ENCODE measurements around the gene MLLT10. TPM values are rescaled to one million over a fixed set of nuclear protein-coding genes. Genes with fewer than 3 reads are reported as not detected.
A peak's percentile ranks its signal among the peaks of the same experiment; 100 is the strongest.

The MLLT10 gene
- total RNA-seq, 4 donors from 2014 or later: 33.4 to 58.1 (median 43.6) TPM

DNA sequence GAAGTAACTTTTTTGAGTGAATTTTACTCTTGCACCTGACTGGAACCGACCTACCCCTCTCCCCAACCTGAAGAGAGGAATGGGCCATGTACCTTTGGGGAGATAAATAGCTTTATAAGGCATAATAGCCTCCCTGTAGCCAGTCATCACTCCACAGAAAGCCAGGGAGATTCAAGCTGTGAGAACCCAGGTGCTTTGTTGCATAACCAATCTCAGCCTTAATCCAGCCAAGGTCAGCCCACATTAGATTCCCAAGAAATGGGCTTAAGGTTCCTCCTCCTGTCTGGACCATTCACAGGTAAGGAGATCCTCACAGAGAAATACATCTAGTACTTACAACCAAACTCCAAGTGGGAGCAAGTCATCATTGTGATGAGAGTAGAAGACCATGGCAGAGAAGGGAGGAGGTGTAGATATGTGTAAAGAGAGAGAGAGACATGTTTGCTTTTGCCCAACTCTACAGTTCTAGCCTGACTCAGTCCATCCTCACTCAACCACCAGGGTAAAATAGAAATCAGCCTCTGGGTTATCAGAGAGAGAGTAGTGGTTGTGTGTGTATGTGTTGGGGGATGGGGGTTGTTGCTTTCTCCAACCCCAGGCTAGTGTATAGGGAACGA is 32.2 kb upstream of the MLLT10 start:
- TF ChIP-seq, protein P1, sequence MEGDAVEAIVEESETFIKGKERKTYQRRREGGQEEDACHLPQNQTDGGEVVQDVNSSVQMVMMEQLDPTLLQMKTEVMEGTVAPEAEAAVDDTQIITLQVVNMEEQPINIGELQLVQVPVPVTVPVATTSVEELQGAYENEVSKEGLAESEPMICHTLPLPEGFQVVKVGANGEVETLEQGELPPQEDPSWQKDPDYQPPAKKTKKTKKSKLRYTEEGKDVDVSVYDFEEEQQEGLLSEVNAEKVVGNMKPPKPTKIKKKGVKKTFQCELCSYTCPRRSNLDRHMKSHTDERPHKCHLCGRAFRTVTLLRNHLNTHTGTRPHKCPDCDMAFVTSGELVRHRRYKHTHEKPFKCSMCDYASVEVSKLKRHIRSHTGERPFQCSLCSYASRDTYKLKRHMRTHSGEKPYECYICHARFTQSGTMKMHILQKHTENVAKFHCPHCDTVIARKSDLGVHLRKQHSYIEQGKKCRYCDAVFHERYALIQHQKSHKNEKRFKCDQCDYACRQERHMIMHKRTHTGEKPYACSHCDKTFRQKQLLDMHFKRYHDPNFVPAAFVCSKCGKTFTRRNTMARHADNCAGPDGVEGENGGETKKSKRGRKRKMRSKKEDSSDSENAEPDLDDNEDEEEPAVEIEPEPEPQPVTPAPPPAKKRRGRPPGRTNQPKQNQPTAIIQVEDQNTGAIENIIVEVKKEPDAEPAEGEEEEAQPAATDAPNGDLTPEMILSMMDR (IDR thresholded peaks at IDR 0.05): no peak
- no peak for ATAC-seq (ENCODE audit: low FRiP score)
- no peak for DNase-seq (ENCODE audit: low spot score)

DNA sequence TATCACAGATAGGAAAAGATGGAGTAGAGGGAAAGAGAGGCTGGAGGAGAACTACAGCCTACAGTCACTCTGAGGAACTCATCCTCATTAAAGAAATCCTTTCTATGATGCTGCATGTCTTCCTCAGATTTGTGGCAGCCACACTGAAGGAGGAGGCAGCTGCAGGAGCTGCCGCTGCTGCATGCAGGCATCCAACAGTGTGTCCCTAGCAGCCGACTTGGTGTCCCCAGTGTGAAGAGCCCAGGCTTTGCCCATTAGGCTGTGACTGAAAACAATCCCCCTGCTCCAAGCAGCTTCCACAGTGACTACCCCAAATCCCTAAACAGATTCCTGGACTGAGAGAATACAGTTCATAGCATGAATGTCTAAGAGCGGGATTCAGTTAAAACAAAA is 31.7 kb upstream of the MLLT10 start:
- ATAC-seq (ENCODE audit: low FRiP score) (no peak), DNase-seq (ENCODE audit: low spot score) (no peak)
- TF ChIP-seq, protein P1 (IDR thresholded peaks at IDR 0.05): no peak

DNA sequence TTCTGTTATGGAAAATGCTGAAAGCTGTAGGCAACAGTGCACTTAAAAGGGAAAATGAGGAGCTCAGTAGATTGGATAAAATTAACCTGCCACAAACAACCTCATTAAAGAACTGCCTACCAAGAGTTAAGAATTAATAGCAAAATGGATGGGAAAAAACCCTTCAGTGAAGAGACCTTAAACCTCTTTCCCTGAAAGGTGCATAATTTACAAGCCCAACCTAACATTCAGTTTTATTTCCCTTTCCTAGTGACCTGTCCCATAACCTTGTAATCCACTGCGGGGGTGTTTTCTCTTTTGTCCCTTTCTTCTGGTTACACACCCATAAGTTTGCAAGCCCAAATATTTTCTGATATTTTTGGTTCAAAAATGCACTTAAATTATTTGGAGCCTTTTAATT is 30.5 kb upstream of the MLLT10 start:
- DNase-seq (ENCODE audit: low spot score) (no peak), ATAC-seq (ENCODE audit: low FRiP score) (no peak)
- TF ChIP-seq, protein P1 (IDR thresholded peaks at IDR 0.05): no peak

DNA sequence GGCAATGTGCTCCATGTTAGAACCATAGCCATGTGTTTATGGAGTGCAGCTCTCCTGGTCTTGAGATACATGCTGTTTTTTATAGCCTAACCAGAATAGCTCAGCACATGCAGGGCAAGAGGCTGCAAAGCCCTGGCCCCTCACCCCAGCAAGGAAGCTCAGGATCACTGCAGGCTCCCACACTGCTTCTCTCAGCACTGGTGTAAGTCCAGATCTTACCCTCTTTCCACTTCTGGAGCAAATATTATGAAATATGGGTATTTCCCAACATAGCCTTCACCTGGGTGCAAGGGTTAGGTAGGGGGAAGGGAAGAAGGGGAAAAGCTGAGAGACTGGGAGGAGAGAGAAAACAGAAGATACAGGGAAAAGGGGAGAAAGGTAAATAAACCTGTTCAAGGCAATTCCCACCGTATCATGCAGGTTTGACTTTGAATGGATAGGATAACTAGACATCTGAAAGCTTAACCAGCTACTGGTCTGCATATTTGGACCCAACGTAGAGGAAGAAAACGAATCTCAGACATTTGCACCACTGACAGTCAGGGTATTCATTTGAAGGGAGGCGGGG is 28.2 kb upstream of the MLLT10 start:
- ATAC-seq (ENCODE audit: low FRiP score) (no peak), DNase-seq (ENCODE audit: low spot score) (no peak)
- TF ChIP-seq, protein P1 (IDR thresholded peaks at IDR 0.05): no peak

DNA sequence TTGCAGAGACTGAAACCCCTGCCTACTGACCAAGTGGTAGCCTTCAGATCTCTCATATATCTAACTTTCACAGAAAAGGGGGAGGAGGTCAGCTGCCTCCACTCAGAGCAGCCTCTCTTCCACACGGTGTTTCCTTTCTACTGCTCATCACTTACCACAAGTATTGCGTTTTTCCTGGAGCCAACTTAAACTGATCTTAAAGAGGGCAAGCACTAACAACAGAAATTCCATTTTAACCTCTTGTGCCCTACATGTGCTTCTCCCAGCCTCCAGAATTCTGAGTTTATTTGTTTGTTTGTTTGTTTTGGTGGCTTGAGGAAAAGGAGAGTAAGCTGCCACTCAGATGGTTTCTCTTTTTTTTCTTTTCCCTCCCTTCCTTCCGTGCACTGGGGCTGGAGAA is 27.7 kb upstream of the MLLT10 start:
- DNase-seq (ENCODE audit: low spot score) (no peak), ATAC-seq (ENCODE audit: low FRiP score) (no peak)
- TF ChIP-seq, protein P1 (IDR thresholded peaks at IDR 0.05): no peak

DNA sequence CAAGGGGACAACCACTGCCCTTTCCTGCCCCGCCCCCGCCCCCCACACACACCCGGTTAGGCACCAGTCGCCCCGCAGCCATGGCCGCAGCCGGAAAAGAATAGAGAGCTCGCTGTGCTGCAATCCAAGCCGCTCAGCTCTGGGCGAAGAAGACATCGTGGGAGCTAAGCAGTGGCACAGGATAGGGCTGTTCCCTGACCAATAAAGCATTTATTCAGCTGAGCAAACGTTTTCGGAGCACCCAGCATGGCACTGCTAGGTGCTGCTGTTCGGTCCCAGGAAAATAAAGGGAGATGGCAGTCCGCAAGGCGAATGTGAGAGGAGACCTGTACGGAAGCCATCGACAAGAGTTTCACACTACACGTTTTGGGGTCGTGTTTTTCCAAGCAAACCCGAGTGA is 26.9 kb upstream of the MLLT10 start:
- ATAC-seq (ENCODE audit: low FRiP score): peak; percentile 31
- TF ChIP-seq, protein P1 (IDR thresholded peaks at IDR 0.05): no peak
- DNase-seq (ENCODE audit: low spot score): no peak

DNA sequence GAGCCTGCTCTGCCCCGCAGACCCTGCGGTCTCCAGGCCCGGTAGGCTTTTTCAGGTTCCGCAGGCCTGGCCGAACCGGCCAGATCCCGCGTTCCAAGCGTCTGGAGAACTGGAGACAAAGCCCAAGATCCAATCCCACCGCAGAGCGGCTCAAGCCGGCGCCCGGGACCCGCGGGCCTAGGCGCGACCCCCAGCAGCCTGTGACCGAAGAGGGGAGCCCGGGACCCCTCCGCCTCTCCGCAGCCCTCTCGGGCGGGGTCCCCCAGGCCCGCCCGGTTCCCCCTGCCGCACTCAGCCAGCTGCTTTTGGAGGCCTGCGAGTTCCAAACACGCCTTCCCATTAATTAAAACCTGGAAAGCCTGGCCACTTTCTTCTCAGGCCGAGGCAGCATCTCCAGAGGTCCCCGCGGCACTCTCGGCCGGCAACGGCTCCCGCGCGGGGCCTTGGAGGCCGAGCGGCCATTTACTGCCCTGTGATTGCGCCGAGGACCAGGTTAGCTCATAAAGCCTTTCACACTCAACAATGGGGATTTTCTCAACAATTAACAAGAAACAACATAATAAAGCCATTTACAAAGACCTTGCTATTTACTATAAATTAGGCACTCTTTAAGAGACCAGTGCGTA is 25.2 kb upstream of the MLLT10 start:
- TF ChIP-seq, protein P1 (IDR thresholded peaks at IDR 0.05): no peak
- ATAC-seq (ENCODE audit: low FRiP score) (no peak), DNase-seq (ENCODE audit: low spot score) (no peak)

Measured in omental fat pad (tissue), 4 donors.